ENCODE data around the gene RBM17.

DNA sequence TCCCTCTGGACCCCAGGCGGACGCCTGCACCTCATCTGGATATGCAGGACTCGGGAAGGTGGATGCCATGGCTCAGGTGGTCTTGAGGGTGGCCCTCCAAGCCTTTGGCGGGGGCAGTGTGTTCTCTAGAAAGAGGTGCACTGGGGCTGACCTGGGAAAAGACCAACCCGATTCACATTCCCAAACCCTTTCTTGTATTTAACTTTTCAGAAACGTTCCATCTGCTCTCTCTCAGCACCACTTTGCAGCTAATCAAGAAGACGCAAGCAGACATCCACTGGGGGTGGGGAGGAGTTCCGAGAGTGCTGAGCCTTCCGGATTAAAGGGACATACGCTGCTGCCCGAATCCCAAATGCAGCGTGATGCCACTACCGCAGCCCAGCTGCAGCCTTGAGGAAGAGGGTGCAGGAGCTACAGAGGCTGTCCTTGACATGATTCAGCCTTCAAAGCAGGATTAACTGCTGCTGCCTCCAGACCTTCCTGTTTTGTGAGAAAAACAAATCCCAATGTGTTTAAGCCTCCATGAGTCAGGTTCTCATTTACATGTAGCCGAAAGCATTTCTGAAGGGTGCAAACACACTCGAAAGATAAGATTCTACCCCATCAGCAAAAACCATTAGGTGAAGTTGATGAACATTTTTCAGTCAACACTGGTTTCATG is 39.9 kb downstream of the RBM17 start:
- TF ChIP-seq POLR2AphosphoS5 (IDR thresholded peaks at IDR 0.05; ENCODE audit: low read depth, low read length): no peak
- TF ChIP-seq POLR2A (IDR thresholded peaks at IDR 0.05; ENCODE audit: low read depth, low read length): no peak

Measured in GM12892 (cell line).